NCI-H69 (cell line): ENCODE measurements around the gene PLB1.

Experiments used
- DNase-seq: peaks from one replicate; lab custom pipeline; 2025; lab: John Stamatoyannopoulos, UW

Gene PLB1

GRCh38 chr2:28564346-28564745 lies 68.5 kb downstream of the PLB1 start:
- DNase-seq: no peak

- DNase-seq: no peak
Measured at GRCh38 chr2:28565033-28565432, 69.2 kb downstream of the PLB1 start.

- DNase-seq: peak; percentile 67
Measured at GRCh38 chr2:28565720-28566295, 69.9 kb downstream of the PLB1 start.

GRCh38 chr2:28566521-28567041 lies 70.7 kb downstream of the PLB1 start:
- DNase-seq: peak; percentile 85

GRCh38 chr2:28567061-28567471 lies 71.2 kb downstream of the PLB1 start:
- peak; percentile 79 for DNase-seq

GRCh38 chr2:28568036-28568435 lies 72.2 kb downstream of the PLB1 start:
- DNase-seq: peak; percentile 6

GRCh38 chr2:28568533-28568932 lies 72.7 kb downstream of the PLB1 start:
- peak; percentile 2 for DNase-seq

- DNase-seq: no peak
Measured at GRCh38 chr2:28570431-28570830, 74.6 kb downstream of the PLB1 start.

- DNase-seq: no peak
Measured at GRCh38 chr2:28576714-28577113, 80.9 kb downstream of the PLB1 start.

GRCh38 chr2:28577791-28578680 lies 82.2 kb downstream of the PLB1 start:
- DNase-seq: no peak

GRCh38 chr2:28578774-28579173 lies 82.9 kb downstream of the PLB1 start:
- no peak for DNase-seq

GRCh38 chr2:28579606-28580005 lies 83.7 kb downstream of the PLB1 start:
- DNase-seq: no peak

- DNase-seq: no peak
Measured at GRCh38 chr2:28580078-28580477, 84.2 kb downstream of the PLB1 start.

- DNase-seq: no peak
Measured at GRCh38 chr2:28581312-28581711, 85.5 kb downstream of the PLB1 start.

GRCh38 chr2:28582152-28582551 lies 86.3 kb downstream of the PLB1 start:
- DNase-seq: no peak

- DNase-seq: no peak
Measured at GRCh38 chr2:28582595-28582994, 86.7 kb downstream of the PLB1 start.

GRCh38 chr2:28583899-28584553 lies 88.2 kb downstream of the PLB1 start:
- DNase-seq: peak; percentile 36

- DNase-seq: no peak
Measured at GRCh38 chr2:28586867-28587266, 91.0 kb downstream of the PLB1 start.

- no peak for DNase-seq
Measured at GRCh38 chr2:28587526-28588291, 91.8 kb downstream of the PLB1 start.

- DNase-seq: no peak
Measured at GRCh38 chr2:28588292-28588670, 92.4 kb downstream of the PLB1 start.

- no peak for DNase-seq
Measured at GRCh38 chr2:28589746-28590463, 94.0 kb downstream of the PLB1 start.
